Sigmoid colon (tissue), 3 donors: Measurements from ENCODE around the gene CABP7.

ENCODE experiments used
- POLR2A ChIP-seq, 2 donors: fragments of 450-650 bp; IDR thresholded peaks; one replicate each; pipeline ENCODE4 v1.6.1; 2016; ENCODE audit warnings: antibody characterized with exemption in 2 of 2, mild to moderate bottlenecking in 2 of 2, moderate library complexity in 2 of 2
- TF ChIP-seq, protein P1 (sequence below), 4 experiments: fragments of 450-650 bp in 3 of 4; fragments of 200-600 bp in 1 of 4; IDR thresholded peaks; one replicate each; pipeline ENCODE4 v1.5.1; 2016 to 2019; ENCODE audit warnings: antibody characterized with exemption in 4 of 4, mild to moderate bottlenecking in 3 of 4, moderate library complexity in 2 of 4

- TF ChIP-seq POLR2A (IDR thresholded peaks at IDR 0.05), result no peak
- TF ChIP-seq, protein P1, sequence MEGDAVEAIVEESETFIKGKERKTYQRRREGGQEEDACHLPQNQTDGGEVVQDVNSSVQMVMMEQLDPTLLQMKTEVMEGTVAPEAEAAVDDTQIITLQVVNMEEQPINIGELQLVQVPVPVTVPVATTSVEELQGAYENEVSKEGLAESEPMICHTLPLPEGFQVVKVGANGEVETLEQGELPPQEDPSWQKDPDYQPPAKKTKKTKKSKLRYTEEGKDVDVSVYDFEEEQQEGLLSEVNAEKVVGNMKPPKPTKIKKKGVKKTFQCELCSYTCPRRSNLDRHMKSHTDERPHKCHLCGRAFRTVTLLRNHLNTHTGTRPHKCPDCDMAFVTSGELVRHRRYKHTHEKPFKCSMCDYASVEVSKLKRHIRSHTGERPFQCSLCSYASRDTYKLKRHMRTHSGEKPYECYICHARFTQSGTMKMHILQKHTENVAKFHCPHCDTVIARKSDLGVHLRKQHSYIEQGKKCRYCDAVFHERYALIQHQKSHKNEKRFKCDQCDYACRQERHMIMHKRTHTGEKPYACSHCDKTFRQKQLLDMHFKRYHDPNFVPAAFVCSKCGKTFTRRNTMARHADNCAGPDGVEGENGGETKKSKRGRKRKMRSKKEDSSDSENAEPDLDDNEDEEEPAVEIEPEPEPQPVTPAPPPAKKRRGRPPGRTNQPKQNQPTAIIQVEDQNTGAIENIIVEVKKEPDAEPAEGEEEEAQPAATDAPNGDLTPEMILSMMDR (IDR thresholded peaks at IDR 0.05), result no peak
These were observed 7.7 kb upstream of the CABP7 start for GRCh38 chr22:29712119-29712518.
